ENCODE results near the gene IL10RB. TPM values are rescaled to one million over a fixed set of nuclear protein-coding genes. Genes with fewer than 3 reads are reported as not detected.

The IL10RB gene
- total RNA-seq, 1 experiment from 2014 or later = 3.1 TPM

GRCh38 chr21:33268737-33269441 lies 2.7 kb downstream of the IL10RB start:
- no peak overlapping the region for H4K91ac ChIP-seq (ENCODE audit: insufficient read length, low read depth, low read length)
- H3K36me3 Mint-ChIP-seq (ENCODE audit: insufficient read depth in 1 of 3, low read depth in 3 of 3) = no peaks in the 10 kb centered on the region; a peak in 1 of 7 replicates

More at GRCh38 chr21:33268737-33269441, 2.7 kb downstream of the IL10RB start:
- Histone ChIP-seq H3K23ac (ENCODE audit: insufficient read length, low read depth, low read length) (no peak overlapping the region), H2BK120ac (ENCODE audit: low read depth, low read length, poor library complexity, severe bottlenecking) (no peak overlapping the region), H3K27me3 (ENCODE audit: insufficient read depth, low read length) (no peaks in the 10 kb centered on the region), H3K79me1 (ENCODE audit: insufficient read depth, low read depth, low read length, poor library complexity, severe bottlenecking) (no peaks in the 10 kb centered on the region), H2BK5ac (ENCODE audit: insufficient read length, low read length) (no peak overlapping the region), H3K9ac (ENCODE audit: extremely low read depth, insufficient read length, low read length) (no peak overlapping the region), H4K5ac (ENCODE audit: insufficient read length, low read depth, low read length) (no peak overlapping the region), H2BK12ac (ENCODE audit: insufficient read length, low read depth, low read length) (no peak overlapping the region), H2AK5ac (ENCODE audit: insufficient read length, low read length) (no peak overlapping the region), H2BK20ac (ENCODE audit: low read depth, low read length, poor library complexity, severe bottlenecking) (no peak overlapping the region), H3K4me2 (ENCODE audit: insufficient read depth, insufficient read length, low read length) (no peak overlapping the region), H4K20me1 (ENCODE audit: control insufficient read depth, insufficient read depth, insufficient read length) (no peaks in the 10 kb centered on the region), H3K9me3 (ENCODE audit: control insufficient read depth, low read depth, low read length) (no peaks in the 10 kb centered on the region), H3K23me2 (ENCODE audit: insufficient read length, low read depth, low read length, poor library complexity, severe bottlenecking) (no peaks in the 10 kb centered on the region), H3K18ac (ENCODE audit: insufficient read length, low read depth, low read length) (no peak overlapping the region), H3K27ac (ENCODE audit: insufficient read length, low read depth, low read length) (no peak overlapping the region), H3T11ph (ENCODE audit: low read length) (no peak overlapping the region), H2AFZ (ENCODE audit: low read length) (no peak overlapping the region), H3K14ac (ENCODE audit: insufficient read depth, low read length) (no peak overlapping the region), H3K4me1 (ENCODE audit: insufficient read depth, low read length) (no peaks in the 10 kb centered on the region), H3K56ac (ENCODE audit: insufficient read length, low read depth, low read length) (no peak overlapping the region), H3K4ac (ENCODE audit: low read depth, low read length) (no peak overlapping the region), H2BK15ac (ENCODE audit: low read depth, low read length) (no peak overlapping the region), H3K79me2 (ENCODE audit: insufficient read depth, low read length) (no peaks in the 10 kb centered on the region), H4K8ac (replicated peaks; ENCODE audit: insufficient read length, low read depth, low read length) (no peak overlapping the region)
- H3K27ac Mint-ChIP-seq = no peak overlapping the region; a peak in 1 of 7 replicates
- WGBS (ENCODE audit: extremely low coverage, insufficient read length, low lambda C conversion rate) = no CpG with 5 or more reads among the region's 12 CpGs
- DNase-seq = no peak
- peaks cover 15% of the 10 kb centered on the region for H3K27me3 Mint-ChIP-seq (ENCODE audit: low read depth)
- no peaks in the 10 kb centered on the region for H3K9me3 Mint-ChIP-seq
- TF ChIP-seq, protein P1, sequence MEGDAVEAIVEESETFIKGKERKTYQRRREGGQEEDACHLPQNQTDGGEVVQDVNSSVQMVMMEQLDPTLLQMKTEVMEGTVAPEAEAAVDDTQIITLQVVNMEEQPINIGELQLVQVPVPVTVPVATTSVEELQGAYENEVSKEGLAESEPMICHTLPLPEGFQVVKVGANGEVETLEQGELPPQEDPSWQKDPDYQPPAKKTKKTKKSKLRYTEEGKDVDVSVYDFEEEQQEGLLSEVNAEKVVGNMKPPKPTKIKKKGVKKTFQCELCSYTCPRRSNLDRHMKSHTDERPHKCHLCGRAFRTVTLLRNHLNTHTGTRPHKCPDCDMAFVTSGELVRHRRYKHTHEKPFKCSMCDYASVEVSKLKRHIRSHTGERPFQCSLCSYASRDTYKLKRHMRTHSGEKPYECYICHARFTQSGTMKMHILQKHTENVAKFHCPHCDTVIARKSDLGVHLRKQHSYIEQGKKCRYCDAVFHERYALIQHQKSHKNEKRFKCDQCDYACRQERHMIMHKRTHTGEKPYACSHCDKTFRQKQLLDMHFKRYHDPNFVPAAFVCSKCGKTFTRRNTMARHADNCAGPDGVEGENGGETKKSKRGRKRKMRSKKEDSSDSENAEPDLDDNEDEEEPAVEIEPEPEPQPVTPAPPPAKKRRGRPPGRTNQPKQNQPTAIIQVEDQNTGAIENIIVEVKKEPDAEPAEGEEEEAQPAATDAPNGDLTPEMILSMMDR (conservative IDR thresholded peaks at IDR 0.05) = no peak
- H3K4me1 Mint-ChIP-seq = peaks cover 18 to 21% of the 10 kb centered on the region in 2 experiments
- H3K4me3 Mint-ChIP-seq = no peak overlapping the region

All from H9 (cell line).